Stromal cell of bone marrow (primary cell): ENCODE measurements around the gene KLK14.

Experiments
- DNase-seq: peaks from one replicate; pipeline ENCODE4 v3.0.0-alpha.2; 2012; ENCODE audit warnings: low read depth

Gene KLK14

GRCh38 chr19:51044327-51044726 lies 38.4 kb downstream of the KLK14 start:
- DNase-seq, result no peak

GRCh38 chr19:51043497-51043896 lies 39.2 kb downstream of the KLK14 start:
- no peak for DNase-seq

GRCh38 chr19:51040151-51040550 lies 42.5 kb downstream of the KLK14 start:
- DNase-seq, result no peak

DNA sequence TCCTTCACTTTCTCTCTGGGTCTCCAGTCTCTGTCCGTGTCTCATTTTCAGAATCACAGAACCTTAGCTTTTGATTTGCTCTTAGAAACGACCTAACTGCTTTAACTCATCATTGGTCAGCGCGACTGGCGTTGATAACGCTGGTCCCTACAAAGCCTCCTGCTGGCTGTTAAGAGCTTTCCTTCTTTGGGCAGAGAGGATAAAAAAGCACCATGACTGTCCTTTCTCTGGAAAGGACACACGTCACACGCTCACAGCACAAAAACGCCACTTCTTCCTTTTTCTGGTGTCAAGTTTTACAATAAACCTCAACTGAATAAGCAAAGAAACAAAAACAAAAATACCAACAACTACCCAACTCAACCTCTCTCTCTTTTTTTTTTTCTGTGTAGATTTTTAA lies 46.2 kb downstream of the KLK14 start:
- no peak for DNase-seq

GRCh38 chr19:51034704-51035103 lies 48.0 kb downstream of the KLK14 start, which contains the start of gene KLK12:
TSS of gene KLK12 (minus strand) at chr19:51035002. CDS start at chr19:51034621, 381 bp downstream.
- no peak for DNase-seq

GRCh38 chr19:51031880-51032225 lies 50.8 kb downstream of the KLK14 start:
- no peak for DNase-seq

- DNase-seq, result no peak
Observed at GRCh38 chr19:51031220-51031879, 51.3 kb downstream of the KLK14 start.

GRCh38 chr19:51030631-51031030 lies 52.1 kb downstream of the KLK14 start:
- no peak for DNase-seq

- no peak for DNase-seq
Observed at GRCh38 chr19:51029718-51030117, 53.0 kb downstream of the KLK14 start.
